Pancreas (tissue), 10 donors: ENCODE results near the gene FOXM1. TPM values are rescaled to one million over a fixed set of nuclear protein-coding genes. Genes with fewer than 3 reads are reported as not detected.

Experiments
- ATAC-seq, 4 donors: fragments of 200-7000 bp; cut with Tn5 transposase; one replicate each; pipeline versions ENCODE4 v1.8.0 to v1.9.1; 2020; ENCODE audit warnings: mild to moderate bottlenecking in 4 of 4, moderate library complexity in 4 of 4
- DNase-seq, 6 donors: peaks; one replicate each; pipeline ENCODE4 v3.0.0-alpha.2; 2020
- FAIRE-seq: peaks from 2 replicates; lab custom pipeline; 2012; peaks lifted over from hg19 to GRCh38; lab: Jason Lieb, UNC
- H3K27ac ChIP-seq, 4 donors: fragments of 200-600 bp; sonication (generic); 1 replicate in 3 of 4; 2 replicates in 1 of 4; pipeline versions ENCODE4 v1.5.0 to v1.8.0; 2020
- H3K27me3 ChIP-seq, 4 donors: fragments of 200-600 bp; one replicate each; pipeline ENCODE4 v1.8.0; 2021
- H3K36me3 ChIP-seq, 3 donors: fragments of 200-600 bp; sonication (generic) in 1 of 3; one replicate each; pipeline versions ENCODE4 v1.5.0 to v1.8.0; 2020 to 2021
- H3K4me1 ChIP-seq, 3 donors: fragments of 200-600 bp; one replicate each; pipeline ENCODE4 v1.8.0; 2021
- H3K4me3 ChIP-seq, 4 donors: fragments of 200-600 bp; sonication (generic) in 2 of 4; one replicate each; pipeline versions ENCODE4 v1.5.0 to v1.8.0; 2020 to 2021
- H3K9me3 ChIP-seq, 4 donors: fragments of 200-600 bp; one replicate each; pipeline ENCODE4 v1.8.0; 2021
- WGBS, 2 donors: extraction: QIAGEN DNeasy Blood & Tissue Kit; methylation state at CpG; one replicate each; pipeline ENCODE4 v1.1.7; 2013; 5-methylcytosine and 5-hydroxymethylcytosine counted together
- intact Hi-C, 3 donors: fragments of 100-400 bp; cut with DNase I; formaldehyde crosslinking; loops; one replicate each; pipeline versions ENCODE4 v1.11.1 to v1.14.2; 2022
- polyA plus RNA-seq, 2 donors: library from polyadenylated mRNA; stranded (reverse); fragments of 200-250 nt; gene quantifications; one replicate each; pipeline ENCODE4 v1.2.3, GENCODE V29; 2013
- total RNA-seq, 6 donors: library from RNA; stranded (reverse); fragmentation: NEBNext Ultra II Directional in 4 of 6; extraction: Animal tissue kit (Norgen Biotek cat#: 25700) in 4 of 6; gene quantifications; one replicate each; pipeline versions ENCODE4 v1.2.1 to v1.2.4, GENCODE V29; 2021 to 2023
- TF ChIP-seq, protein P1 (sequence below), 4 donors: fragments of 200-600 bp; sonication (generic) in 3 of 4; IDR thresholded peaks; one replicate each; pipeline versions ENCODE4 v1.5.0 to v1.8.0; 2021; ENCODE audit warnings: antibody characterized with exemption in 4 of 4
- donor health status: healthy with polysubstance abuse.
- donor health status: DM: no; HTN: no; CAD: no; lungs with moderate emphysema.
- donor health status: DM: no; HTN: no; CAD: no.
- donor health status: control.
- donor health status: control.
- donor health status: Bipolar disorder and iron deficiency.
- donor health status: DM: yes; HTN: yes; CAD: no.
- donor health status: DM: no; HTN: no; CAD: no.
- donor health status: DM: no; HTN: no; CAD: no.
- donor health status: DM: yes; HTN: yes; CAD: no.

The FOXM1 gene
- total and polyA plus RNA-seq, 8 donors = 0.12 to 1.5 (median 0.60) TPM; not detected in 1

DNA sequence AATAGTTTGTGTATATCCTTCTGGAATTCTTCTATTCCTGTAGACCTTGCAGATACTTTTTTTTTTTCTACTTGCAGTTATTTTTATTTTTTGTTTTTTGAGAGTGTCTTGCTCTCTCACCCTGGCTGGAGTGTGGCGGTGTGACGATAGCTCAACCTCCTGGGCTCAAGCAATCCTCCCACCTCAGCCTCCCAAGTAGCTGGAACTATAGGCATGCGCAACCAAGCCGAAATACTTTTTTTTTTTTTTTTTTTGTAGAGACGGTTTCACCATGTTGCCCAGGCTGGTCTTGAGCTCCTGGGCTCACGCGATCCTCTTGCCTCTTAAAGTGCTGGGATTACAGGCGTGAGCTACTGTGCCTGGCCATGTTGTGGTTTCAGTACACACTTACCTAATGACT is 23.7 kb upstream of the FOXM1 start:
- Histone ChIP-seq H3K27me3 (no peaks in the 10 kb centered on the region), H3K9me3 (no peaks in the 10 kb centered on the region), H3K36me3 (no peaks in the 10 kb centered on the region), H3K4me1 (no peaks in the 10 kb centered on the region), H3K4me3 (no peak overlapping the region), H3K27ac (no peak overlapping the region)
- intact Hi-C loops = no loop called here
- FAIRE-seq = no peak
- DNase-seq = no peak
- 94 to 95% methylated on average over 8 of the region's 8 CpGs for WGBS, 2 donors
- TF ChIP-seq, protein P1, sequence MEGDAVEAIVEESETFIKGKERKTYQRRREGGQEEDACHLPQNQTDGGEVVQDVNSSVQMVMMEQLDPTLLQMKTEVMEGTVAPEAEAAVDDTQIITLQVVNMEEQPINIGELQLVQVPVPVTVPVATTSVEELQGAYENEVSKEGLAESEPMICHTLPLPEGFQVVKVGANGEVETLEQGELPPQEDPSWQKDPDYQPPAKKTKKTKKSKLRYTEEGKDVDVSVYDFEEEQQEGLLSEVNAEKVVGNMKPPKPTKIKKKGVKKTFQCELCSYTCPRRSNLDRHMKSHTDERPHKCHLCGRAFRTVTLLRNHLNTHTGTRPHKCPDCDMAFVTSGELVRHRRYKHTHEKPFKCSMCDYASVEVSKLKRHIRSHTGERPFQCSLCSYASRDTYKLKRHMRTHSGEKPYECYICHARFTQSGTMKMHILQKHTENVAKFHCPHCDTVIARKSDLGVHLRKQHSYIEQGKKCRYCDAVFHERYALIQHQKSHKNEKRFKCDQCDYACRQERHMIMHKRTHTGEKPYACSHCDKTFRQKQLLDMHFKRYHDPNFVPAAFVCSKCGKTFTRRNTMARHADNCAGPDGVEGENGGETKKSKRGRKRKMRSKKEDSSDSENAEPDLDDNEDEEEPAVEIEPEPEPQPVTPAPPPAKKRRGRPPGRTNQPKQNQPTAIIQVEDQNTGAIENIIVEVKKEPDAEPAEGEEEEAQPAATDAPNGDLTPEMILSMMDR (IDR thresholded peaks at IDR 0.05) = no peak
- no peak for ATAC-seq

DNA sequence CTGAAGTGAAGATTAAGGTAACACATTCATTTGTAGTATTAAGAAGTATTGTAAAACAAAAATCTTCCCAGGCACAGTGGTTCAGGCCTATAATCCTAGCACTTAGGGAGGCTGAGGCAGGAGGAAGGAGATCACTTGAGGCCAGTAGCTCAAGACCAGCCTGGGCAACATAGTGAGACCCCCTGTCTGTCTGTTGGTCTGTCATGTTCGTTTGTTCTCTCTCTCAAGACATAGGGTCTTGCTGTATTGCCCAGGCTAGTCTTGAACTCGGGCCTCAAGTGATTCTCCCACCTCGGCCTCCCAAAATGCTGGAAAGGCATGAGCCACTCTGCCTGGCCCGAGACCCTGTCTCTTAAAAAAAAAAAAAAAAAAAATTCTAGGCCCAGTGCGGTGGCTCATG is 20.4 kb upstream of the FOXM1 start:
- Histone ChIP-seq H3K9me3 (no peaks in the 10 kb centered on the region), H3K27me3 (no peaks in the 10 kb centered on the region), H3K4me3 (no peak overlapping the region), H3K27ac (no peak overlapping the region), H3K36me3 (no peaks in the 10 kb centered on the region), H3K4me1 (no peaks in the 10 kb centered on the region)
- 96 to 100% methylated on average over 5 of the region's 5 CpGs for WGBS, 2 donors
- ATAC-seq = no peak
- intact Hi-C loops = no loop called here
- FAIRE-seq = no peak
- DNase-seq = no peak
- TF ChIP-seq, protein P1 (IDR thresholded peaks at IDR 0.05) = no peak

DNA sequence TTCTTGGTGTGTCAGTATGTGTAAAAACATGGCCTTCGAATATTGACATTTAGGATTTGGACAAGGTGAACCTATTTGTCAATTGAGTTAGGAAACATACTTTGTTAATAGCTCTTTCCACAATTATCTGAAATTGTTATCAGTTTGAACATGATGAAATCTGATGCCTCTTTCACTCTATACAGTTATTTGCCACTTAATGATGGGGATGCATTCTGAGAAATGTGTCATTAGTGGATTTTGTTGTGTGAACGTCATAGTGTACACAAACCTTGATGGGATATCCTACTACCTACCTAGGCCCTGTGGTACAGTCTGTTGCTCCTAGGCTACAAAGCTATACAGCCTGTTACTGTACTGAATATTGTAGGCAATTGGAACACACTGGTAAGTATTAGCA is 18.5 kb upstream of the FOXM1 start:
- TF ChIP-seq, protein P1 (IDR thresholded peaks at IDR 0.05) = no peak
- Histone ChIP-seq H3K27ac (no peak overlapping the region), H3K27me3 (no peaks in the 10 kb centered on the region), H3K4me1 (no peaks in the 10 kb centered on the region), H3K4me3 (no peak overlapping the region), H3K36me3 (no peaks in the 10 kb centered on the region), H3K9me3 (no peaks in the 10 kb centered on the region)
- no peak for DNase-seq
- WGBS, 2 donors = 54 to 65% methylated on average over 2 of the region's 2 CpGs
- intact Hi-C loops = no loop called here
- ATAC-seq = no peak
- no peak for FAIRE-seq

DNA sequence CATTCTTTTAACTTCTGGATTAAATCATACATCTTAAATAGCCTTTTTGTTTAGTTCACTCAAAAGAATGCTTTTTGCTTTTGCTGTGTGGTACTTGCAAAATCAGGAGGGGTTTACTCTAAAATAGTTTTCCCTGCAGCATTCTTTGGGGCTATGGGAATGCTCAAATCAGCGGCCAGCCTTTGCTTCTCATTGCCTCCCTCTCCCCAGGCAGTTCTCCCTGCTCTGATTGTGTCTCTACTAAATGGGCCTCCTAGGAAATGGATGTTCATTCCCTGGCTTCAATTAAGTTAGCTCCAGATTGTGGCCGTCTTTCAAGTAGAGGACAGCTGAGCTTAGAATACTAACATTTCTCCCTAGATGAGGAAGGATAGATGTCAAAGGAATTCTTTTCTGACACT is 18.1 kb upstream of the FOXM1 start:
- Histone ChIP-seq H3K36me3 (no peaks in the 10 kb centered on the region), H3K4me3 (no peak overlapping the region), H3K4me1 (no peaks in the 10 kb centered on the region), H3K27me3 (no peaks in the 10 kb centered on the region), H3K27ac (no peak overlapping the region), H3K9me3 (no peaks in the 10 kb centered on the region)
- ATAC-seq (no peak), FAIRE-seq (no peak), DNase-seq (no peak)
- TF ChIP-seq, protein P1 (IDR thresholded peaks at IDR 0.05) = no peak
- WGBS, 2 donors = 42 to 89% methylated on average over 2 of the region's 2 CpGs
- intact Hi-C loops = no loop called here

DNA sequence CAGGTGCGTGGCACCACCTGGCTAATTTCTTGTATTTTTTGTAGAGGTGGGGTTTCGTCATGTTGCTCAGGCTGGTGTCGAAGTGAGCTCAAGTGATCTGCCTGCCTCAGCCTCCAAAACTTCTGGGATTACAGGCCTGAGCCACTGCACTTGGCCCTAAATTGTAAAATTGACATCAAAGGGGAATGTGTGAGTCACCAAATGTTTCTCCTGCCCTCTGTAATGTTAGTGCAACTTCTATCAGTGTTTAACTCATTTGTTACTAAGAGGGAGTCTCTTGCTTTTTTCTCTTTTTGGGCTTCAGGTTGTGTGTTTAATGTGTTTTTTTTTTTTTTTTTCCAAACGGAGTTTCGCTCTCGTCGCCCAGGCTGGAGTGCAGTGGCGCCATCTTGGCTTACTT is 16.0 kb upstream of the FOXM1 start:
- 92 to 93% methylated on average over 8 of the region's 8 CpGs for WGBS, 2 donors
- no peak for DNase-seq
- no peak for FAIRE-seq
- no peak for ATAC-seq
- no peak overlapping the region for H3K27ac ChIP-seq
- intact Hi-C loops = no loop called here
- H3K4me3 ChIP-seq = no peak overlapping the region
- no peaks in the 10 kb centered on the region for H3K4me1 ChIP-seq
- H3K36me3 ChIP-seq = no peaks in the 10 kb centered on the region
- H3K27me3 ChIP-seq = no peaks in the 10 kb centered on the region
- TF ChIP-seq, protein P1 (IDR thresholded peaks at IDR 0.05) = no peak
- H3K9me3 ChIP-seq = no peaks in the 10 kb centered on the region
